BE2C (cell line): ENCODE data around the gene TBX18.

ENCODE experiments used
- DNase-seq: peaks from one replicate; pipeline ENCODE4 v3.0.0-alpha.2; 2020
- H3K27me3 ChIP-seq: fragments of 250-450 bp; sonication (Bioruptor Pico); 2 replicates; pipeline ENCODE4 v1.5.1; 2020; ENCODE audit warnings: mild to moderate bottlenecking
- H3K36me3 ChIP-seq: fragments of 250-450 bp; sonication (Bioruptor Pico); 2 replicates; pipeline ENCODE4 v1.5.1; 2020; ENCODE audit warnings: mild to moderate bottlenecking
- H3K4me1 ChIP-seq: fragments of 250-450 bp; sonication (Bioruptor Pico); 2 replicates; pipeline ENCODE4 v1.5.1; 2020
- H3K4me3 ChIP-seq: 2 replicates; pipeline ENCODE4 v1.5.1; 2011; ENCODE audit warnings: low read depth, low read length
- H3K9me3 ChIP-seq: fragments of 250-450 bp; sonication (Bioruptor Pico); 2 replicates; pipeline ENCODE4 v1.5.1; 2020
- TF ChIP-seq, protein P1 (sequence below): IDR thresholded peaks from 2 replicates; pipeline ENCODE4 v1.5.1; 2012; ENCODE audit warnings: mild to moderate bottlenecking, low read depth, low read length

TBX18 gene

DNA sequence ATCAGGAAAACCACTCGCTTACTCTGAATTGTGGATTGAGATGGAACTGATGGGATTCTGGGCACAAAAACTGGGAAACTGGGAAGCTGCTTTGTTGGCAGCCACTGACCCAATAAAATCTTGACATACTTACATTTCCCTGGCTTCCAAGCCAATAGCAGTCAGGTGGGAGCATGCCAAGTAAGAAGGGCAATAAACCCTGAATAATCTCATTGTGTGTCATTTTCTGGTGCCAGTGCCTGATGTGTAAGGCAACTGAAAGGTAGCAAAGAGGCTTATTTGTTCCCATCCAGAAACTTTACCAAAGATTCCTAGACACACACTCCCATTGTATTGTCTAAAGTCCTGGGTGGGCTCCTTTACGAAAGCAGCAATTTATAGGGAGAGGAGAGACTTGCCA is 93.2 kb downstream of the TBX18 start:
- Histone ChIP-seq H3K27me3 (no peaks in the 10 kb centered on the region), H3K36me3 (no peaks in the 10 kb centered on the region), H3K9me3 (no peaks in the 10 kb centered on the region), H3K4me1 (peaks cover 1% of the 10 kb centered on the region), H3K4me3 (no peak overlapping the region)
- TF ChIP-seq, protein P1, sequence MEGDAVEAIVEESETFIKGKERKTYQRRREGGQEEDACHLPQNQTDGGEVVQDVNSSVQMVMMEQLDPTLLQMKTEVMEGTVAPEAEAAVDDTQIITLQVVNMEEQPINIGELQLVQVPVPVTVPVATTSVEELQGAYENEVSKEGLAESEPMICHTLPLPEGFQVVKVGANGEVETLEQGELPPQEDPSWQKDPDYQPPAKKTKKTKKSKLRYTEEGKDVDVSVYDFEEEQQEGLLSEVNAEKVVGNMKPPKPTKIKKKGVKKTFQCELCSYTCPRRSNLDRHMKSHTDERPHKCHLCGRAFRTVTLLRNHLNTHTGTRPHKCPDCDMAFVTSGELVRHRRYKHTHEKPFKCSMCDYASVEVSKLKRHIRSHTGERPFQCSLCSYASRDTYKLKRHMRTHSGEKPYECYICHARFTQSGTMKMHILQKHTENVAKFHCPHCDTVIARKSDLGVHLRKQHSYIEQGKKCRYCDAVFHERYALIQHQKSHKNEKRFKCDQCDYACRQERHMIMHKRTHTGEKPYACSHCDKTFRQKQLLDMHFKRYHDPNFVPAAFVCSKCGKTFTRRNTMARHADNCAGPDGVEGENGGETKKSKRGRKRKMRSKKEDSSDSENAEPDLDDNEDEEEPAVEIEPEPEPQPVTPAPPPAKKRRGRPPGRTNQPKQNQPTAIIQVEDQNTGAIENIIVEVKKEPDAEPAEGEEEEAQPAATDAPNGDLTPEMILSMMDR, result no peak
- no peak for DNase-seq

DNA sequence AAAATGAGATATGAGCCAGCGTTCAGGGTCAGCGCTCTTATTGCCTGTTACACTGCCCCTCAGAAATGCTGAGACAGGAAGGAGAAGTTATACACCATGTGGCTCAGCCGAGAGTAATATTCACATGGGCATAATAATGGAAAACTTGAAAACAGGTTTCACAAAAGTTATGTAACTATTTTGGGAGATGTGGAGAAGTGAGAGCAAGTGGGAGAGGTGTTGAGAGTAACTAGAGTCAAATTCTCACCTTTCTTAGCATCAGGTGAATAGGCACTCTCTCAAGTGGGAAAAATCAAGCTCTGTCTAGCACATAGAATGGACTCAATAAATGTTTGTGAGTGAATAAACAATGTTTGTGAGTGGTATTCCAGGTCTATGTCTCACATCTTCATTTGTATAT is 94.5 kb downstream of the TBX18 start:
- TF ChIP-seq, protein P1, result no peak
- Histone ChIP-seq H3K9me3 (no peaks in the 10 kb centered on the region), H3K27me3 (no peaks in the 10 kb centered on the region), H3K4me1 (peaks cover 6% of the 10 kb centered on the region), H3K4me3 (no peak overlapping the region), H3K36me3 (no peaks in the 10 kb centered on the region)
- DNase-seq, result no peak

DNA sequence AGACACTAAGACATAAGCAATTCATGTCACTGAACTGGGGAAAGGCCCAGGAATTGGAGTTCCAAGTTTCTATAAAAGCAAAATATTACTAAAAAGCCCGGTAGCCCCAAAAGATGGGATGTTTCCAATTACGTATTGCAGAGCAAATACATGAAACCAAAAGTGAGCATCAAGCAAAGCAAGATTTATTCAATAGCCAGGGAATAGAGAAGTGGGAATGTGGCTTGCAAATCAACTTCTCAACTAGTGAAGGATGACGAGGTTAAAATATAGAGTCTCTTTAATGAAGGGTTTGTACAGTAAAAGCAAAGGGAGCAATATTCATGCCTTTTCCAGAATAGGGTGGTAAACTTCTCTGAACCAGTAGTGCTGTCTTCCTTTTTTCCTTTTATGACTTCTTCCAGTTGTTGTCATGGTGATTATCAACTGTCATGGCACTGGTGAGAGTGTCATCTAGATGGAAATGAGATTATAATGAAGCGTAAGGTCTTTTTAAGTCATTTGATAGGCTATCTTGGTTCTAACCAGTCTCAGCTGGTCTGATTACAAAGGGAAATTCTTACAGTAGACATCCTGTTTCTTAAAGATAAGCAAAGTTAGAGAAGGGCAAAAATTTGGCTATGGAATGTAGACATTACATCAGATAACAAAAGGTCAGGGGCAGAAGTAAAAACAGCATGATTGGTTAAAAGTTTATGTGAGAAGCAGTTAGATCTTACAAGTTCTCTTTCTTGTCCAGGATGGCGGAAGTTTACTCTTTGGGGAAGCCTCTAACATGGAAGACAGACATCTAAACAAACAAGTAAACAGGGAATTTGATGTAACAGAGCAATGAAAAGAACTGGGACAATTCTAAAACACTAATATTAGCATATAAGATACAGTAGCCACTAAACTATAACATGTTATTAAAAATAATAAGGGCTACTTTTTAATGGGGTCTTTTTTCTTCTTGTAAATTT is 96.9 kb downstream of the TBX18 start:
- H3K4me3 ChIP-seq, result no peak overlapping the region
- no peaks in the 10 kb centered on the region for H3K36me3 ChIP-seq
- H3K9me3 ChIP-seq, result no peaks in the 10 kb centered on the region
- no peak for DNase-seq
- peaks cover 6% of the 10 kb centered on the region for H3K4me1 ChIP-seq
- TF ChIP-seq, protein P1, result no peak
- H3K27me3 ChIP-seq, result no peaks in the 10 kb centered on the region

DNA sequence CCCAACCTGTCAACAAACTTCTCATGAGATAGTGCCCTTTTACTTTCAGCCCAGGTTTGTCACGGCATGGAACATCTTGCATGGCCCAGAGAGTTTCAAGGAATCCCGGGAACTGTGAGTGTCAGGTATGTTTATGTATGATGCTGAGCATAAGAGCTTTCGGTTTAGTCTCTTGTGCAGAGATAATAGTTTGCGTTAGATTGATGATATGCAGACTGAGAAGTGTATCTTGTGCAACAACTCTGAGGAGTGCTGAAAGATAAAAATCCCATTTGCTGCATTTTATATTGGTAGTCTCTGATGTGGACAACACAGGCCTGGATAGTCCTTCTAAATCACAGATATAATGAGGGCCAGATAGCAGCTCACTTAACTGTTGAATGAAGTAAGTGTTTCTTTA is 99.0 kb downstream of the TBX18 start:
- H3K27me3 ChIP-seq, result no peaks in the 10 kb centered on the region
- no peaks in the 10 kb centered on the region for H3K36me3 ChIP-seq
- H3K4me1 ChIP-seq, result peaks cover 6% of the 10 kb centered on the region
- H3K9me3 ChIP-seq, result no peaks in the 10 kb centered on the region
- DNase-seq, result no peak
- no peak overlapping the region for H3K4me3 ChIP-seq
- TF ChIP-seq, protein P1, result no peak

DNA sequence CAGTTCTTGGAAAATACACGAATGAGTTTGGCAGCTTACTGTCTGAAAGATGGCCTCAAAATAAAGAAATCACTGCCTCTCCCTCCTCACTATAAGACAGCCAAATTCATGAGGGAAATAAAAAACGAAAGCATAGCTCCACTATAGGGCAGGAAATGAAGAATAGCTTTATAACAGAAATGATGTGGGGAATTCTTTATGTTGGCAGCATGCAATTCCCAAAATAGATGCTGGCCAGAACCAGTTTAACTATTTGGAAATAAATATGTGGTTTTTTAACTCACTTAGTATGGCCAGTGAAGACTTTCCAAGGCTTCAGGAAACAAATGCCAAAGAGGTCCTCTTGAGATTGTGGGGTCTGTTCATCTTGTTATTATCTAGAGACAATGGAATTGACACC is 100.5 kb downstream of the TBX18 start:
- no peak for DNase-seq
- TF ChIP-seq, protein P1, result no peak
- peaks cover 6% of the 10 kb centered on the region for H3K4me1 ChIP-seq
- no peaks in the 10 kb centered on the region for H3K36me3 ChIP-seq
- H3K4me3 ChIP-seq, result no peak overlapping the region
- no peaks in the 10 kb centered on the region for H3K9me3 ChIP-seq
- no peaks in the 10 kb centered on the region for H3K27me3 ChIP-seq

DNA sequence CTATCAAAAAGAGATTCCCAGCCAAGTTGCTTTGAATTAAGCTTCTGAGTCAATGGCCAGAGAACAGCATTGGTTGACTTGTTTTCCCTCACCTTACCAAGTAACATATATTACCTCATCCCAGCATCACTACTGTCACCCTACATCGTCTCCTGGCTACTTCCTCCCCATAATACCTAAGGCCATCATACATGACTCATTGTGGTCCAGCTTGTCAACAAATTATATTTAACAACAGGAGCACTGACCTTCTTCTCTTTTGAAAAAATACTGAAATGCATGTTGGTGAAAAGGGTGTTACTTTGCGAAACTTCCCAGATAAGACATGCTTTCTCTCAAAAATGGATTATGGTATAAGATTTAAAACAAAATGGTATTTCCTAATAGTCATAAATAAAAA is 106.9 kb downstream of the TBX18 start:
- Histone ChIP-seq H3K4me3 (no peak overlapping the region), H3K9me3 (no peaks in the 10 kb centered on the region), H3K27me3 (no peaks in the 10 kb centered on the region), H3K4me1 (peaks cover 4% of the 10 kb centered on the region), H3K36me3 (no peaks in the 10 kb centered on the region)
- no peak for DNase-seq
- TF ChIP-seq, protein P1, result no peak
